H1 (cell line): ENCODE measurements around the gene ISCA2. TPM values are rescaled to one million over a fixed set of nuclear protein-coding genes. Genes with fewer than 3 reads are reported as not detected.

Experiments used
- CHD2 ChIP-seq: IDR thresholded peaks from 2 replicates; pipeline ENCODE4 v1.6.1; 2012; ENCODE audit warnings: low read length, improper control_type of control experiment
- polyA plus RNA-seq, 7 experiments: library from polyadenylated mRNA; depleted of rRNA in 3 of 7; stranded (reverse) in 5 of 7; unstranded in 2 of 7; fragments of >200 nt in 5 of 7; fragments of 200-250 nt in 2 of 7; gene quantifications; 1 replicate in 5 of 7; 2 replicates in 1 of 7; 4 replicates in 1 of 7; pipeline versions ENCODE4 v1.2.1 to v1.2.3, GENCODE V29; 2011 to 2013; ENCODE audit warnings: missing spikeins in 2 of 7, mixed read lengths in 2 of 7
- total RNA-seq: library from RNA; stranded (reverse); fragmentation: NEBNext Ultra II Directional; extraction: Animal tissue kit (Norgen Biotek cat#: 25700); gene quantifications from 2 replicates; pipeline ENCODE4 v1.2.1, GENCODE V29; 2021
- TF ChIP-seq, protein P1 (sequence below): IDR thresholded peaks from 2 replicates; pipeline ENCODE4 v1.6.1; 2011; ENCODE audit warnings: low read depth, mild to moderate bottlenecking, low read length; ENCODE audit not compliant: insufficient read depth

ISCA2 gene
- total and polyA plus RNA-seq, 2 of the 8 experiments (the other 6 are each of a cell fraction or from before 2014, with no cell fraction given) = 43.5 to 78.6 TPM

DNA sequence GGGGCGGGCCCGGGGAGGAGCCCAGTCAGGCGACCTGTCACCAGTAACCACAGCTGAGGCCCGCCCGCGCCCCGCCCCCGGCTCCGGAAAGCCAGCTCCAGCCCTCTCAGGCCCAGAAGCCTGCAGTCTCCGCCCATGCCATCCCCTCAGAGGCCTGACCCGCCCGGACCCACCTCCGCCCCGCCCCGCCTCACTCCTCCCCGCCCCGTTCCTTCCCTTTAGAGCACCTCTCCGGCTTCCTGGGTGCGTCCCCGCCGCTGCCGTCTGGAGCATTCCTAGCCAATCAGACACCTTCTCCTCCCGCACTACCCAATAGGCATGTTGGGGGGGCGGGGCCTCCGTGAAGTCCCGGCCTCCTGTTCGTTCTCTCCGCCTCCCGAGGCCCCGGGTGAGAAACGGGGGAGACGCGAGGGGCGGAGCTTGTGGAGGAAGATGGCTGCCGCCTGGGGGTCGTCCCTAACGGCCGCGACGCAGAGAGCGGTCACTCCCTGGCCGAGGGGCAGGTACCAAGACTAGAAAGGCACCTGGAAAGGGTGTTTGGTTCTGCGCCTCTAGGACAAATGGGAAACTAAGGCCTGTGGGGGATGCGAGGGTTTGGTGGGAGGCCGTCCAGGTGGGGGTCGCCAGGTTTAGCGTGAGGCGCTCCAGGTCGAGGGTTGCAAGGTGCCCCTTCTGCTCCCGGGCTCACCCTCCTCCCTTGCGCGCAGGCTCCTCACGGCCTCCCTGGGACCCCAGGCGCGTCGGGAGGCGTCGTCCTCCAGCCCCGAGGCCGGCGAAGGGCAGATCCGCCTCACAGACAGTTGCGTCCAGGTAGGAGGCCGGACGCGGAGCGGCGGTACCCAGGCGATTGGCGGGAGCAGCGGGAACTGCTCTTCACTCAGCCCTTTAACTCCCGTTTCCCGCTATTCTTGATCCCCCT lies at the start of gene ISCA2 (continued):
- TF ChIP-seq CHD2 = peak; percentile 79
- TF ChIP-seq, protein P1, sequence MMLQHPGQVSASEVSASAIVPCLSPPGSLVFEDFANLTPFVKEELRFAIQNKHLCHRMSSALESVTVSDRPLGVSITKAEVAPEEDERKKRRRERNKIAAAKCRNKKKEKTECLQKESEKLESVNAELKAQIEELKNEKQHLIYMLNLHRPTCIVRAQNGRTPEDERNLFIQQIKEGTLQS = no peak
- TF ChIP-seq, all 59 proteins: peak for 21
